Skeletal muscle satellite cell (primary cell): Measurements from ENCODE around the gene ADGRB3. TPM values are rescaled to one million over a fixed set of nuclear protein-coding genes. Genes with fewer than 3 reads are reported as not detected.
"Not testable (repeated sequence)": the region's sequence is repeated elsewhere in the genome, so short reads cannot be mapped to it uniquely, and the experiment has no call there.

ENCODE experiments used
- H3K27me3 ChIP-seq: 2 replicates; pipeline ENCODE4 v1.7.0; 2013; ENCODE audit warnings: low read length; ENCODE audit not compliant: control insufficient read depth, insufficient read depth
- H3K36me3 ChIP-seq: 2 replicates; pipeline ENCODE4 v1.7.0; 2013; ENCODE audit warnings: mild to moderate bottlenecking, control low read depth, low read length; ENCODE audit not compliant: insufficient read depth
- H3K4me1 ChIP-seq: 2 replicates; pipeline ENCODE4 v1.7.0; 2013; ENCODE audit warnings: low read length; ENCODE audit not compliant: control insufficient read depth, insufficient read depth
- H3K4me2 ChIP-seq: 2 replicates; pipeline ENCODE4 v1.7.0; 2013; ENCODE audit warnings: mild to moderate bottlenecking, low read length
- H3K4me3 ChIP-seq: 2 replicates; pipeline ENCODE4 v1.7.0; 2013; ENCODE audit warnings: low read length
- H3K9ac ChIP-seq: 2 replicates; pipeline ENCODE4 v1.7.0; 2013; ENCODE audit warnings: mild to moderate bottlenecking, low read depth, low read length, moderate library complexity
- H3K9me3 ChIP-seq: replicated peaks from 2 replicates; pipeline ENCODE4 v1.7.0; 2013; ENCODE audit warnings: mild to moderate bottlenecking, control low read depth, low read length
- small RNA-seq: library from RNA; depleted of rRNA; stranded (forward); fragments of <200 nt; gene quantifications from one replicate; pipeline ENCODE3, GENCODE V24; 2012

ADGRB3 gene

GRCh38 chr6:69422020-69422419, 786.9 kb downstream of the ADGRB3 start:
- no peak overlapping the region for H3K9ac ChIP-seq
- no peaks in the 10 kb centered on the region for H3K9me3 ChIP-seq
- H3K4me3 ChIP-seq, result no peak overlapping the region
- no peak overlapping the region for H3K4me2 ChIP-seq
- no peaks in the 10 kb centered on the region for H3K36me3 ChIP-seq
- H3K4me1 ChIP-seq, result no peaks in the 10 kb centered on the region
- H3K27me3 ChIP-seq, result no peaks in the 10 kb centered on the region

- Histone ChIP-seq H3K36me3 (no peaks in the 10 kb centered on the region), H3K27me3 (no peaks in the 10 kb centered on the region), H3K9ac (no peak overlapping the region), H3K4me2 (no peak overlapping the region), H3K4me1 (no peaks in the 10 kb centered on the region), H3K4me3 (no peak overlapping the region), H3K9me3 (no peaks in the 10 kb centered on the region)
Measured at GRCh38 chr6:69422475-69422874, 787.4 kb downstream of the ADGRB3 start.

GRCh38 chr6:69423785-69424184, 788.7 kb downstream of the ADGRB3 start:
- Histone ChIP-seq H3K27me3 (no peaks in the 10 kb centered on the region), H3K4me2 (no peak overlapping the region), H3K4me1 (no peaks in the 10 kb centered on the region), H3K9ac (no peak overlapping the region), H3K36me3 (no peaks in the 10 kb centered on the region), H3K4me3 (no peak overlapping the region), H3K9me3 (no peaks in the 10 kb centered on the region)

DNA sequence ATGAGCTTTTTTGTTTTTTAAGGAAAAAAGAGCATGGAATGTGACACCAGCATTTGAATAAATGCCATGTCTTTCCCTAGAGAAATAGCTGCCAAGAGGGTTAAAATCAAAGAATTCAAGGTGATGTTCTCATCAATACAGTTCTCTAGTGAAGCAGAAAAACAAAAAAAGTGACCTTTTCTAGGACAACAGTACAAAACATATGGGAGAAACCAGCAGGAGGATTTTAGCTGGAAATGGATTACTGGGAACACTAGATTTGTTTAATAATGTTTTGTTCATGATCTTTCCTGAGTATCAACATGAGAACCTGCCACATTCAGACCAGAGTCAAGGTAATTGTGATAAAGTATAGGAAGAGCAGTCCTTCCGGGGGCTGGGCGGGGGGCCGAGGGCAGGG, 789.5 kb downstream of the ADGRB3 start:
- Histone ChIP-seq H3K4me3 (no peak overlapping the region), H3K27me3 (no peaks in the 10 kb centered on the region), H3K4me2 (no peak overlapping the region)

DNA sequence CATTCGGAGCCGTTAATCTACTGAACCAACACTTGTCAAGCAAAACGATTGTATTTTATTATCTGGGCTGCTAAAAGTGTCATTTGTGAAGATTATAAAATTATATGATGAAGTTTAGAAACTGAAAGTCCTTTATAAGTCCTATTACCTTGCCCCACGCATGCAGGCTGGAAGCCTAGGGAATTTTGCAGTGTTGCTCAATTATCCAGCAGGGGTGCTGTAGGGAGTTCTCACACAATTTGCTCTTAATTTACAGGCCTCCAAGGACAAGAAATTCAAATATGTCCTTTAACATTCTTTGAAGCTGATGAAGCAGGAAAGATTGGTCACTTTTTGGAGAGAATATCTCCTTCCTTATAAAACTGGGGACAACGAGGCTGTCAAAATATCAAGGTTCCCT, 792.8 kb downstream of the ADGRB3 start:
- Histone ChIP-seq H3K27me3 (no peaks in the 10 kb centered on the region), H3K36me3 (no peaks in the 10 kb centered on the region), H3K4me3 (no peak overlapping the region), H3K9ac (no peak overlapping the region), H3K4me1 (no peaks in the 10 kb centered on the region), H3K4me2 (no peak overlapping the region), H3K9me3 (no peaks in the 10 kb centered on the region)

More for the DNA sequence above, 789.5 kb downstream of the ADGRB3 start:
- H3K9me3 ChIP-seq, result no peaks in the 10 kb centered on the region
- no peak overlapping the region for H3K9ac ChIP-seq
- no peaks in the 10 kb centered on the region for H3K36me3 ChIP-seq
- H3K4me1 ChIP-seq, result no peaks in the 10 kb centered on the region

GRCh38 chr6:69432168-69432567, 797.1 kb downstream of the ADGRB3 start:
- not testable (repeated sequence) for H3K4me1 ChIP-seq, H3K4me3 ChIP-seq, H3K4me2 ChIP-seq, H3K9me3 ChIP-seq, H3K9ac ChIP-seq, H3K27me3 ChIP-seq, H3K36me3 ChIP-seq

- H3K4me1 ChIP-seq, H3K27me3 ChIP-seq, H3K4me3 ChIP-seq, H3K9me3 ChIP-seq, H3K36me3 ChIP-seq, H3K9ac ChIP-seq, H3K4me2 ChIP-seq: not testable (repeated sequence)
Measured at GRCh38 chr6:69433116-69433515, 798.0 kb downstream of the ADGRB3 start.

DNA sequence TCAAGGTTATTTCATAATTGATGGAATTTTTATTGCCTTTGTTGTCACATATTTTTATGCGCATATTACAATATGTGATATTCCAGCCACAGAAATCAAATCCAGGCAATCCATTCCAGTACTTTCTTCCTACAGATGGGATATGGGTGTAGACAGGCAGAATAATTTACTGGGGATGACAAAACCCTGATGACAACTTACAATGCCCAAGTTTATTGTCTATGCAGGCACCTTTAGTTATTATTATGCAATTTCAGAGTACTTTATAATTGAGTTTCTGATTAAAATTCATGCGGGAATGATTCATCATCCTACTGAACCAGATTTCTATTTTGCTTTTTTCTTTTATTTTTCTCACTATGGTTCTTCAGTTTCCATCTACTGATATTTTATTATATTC, 803.0 kb downstream of the ADGRB3 start:
- no peak overlapping the region for H3K4me2 ChIP-seq
- no peak overlapping the region for H3K9ac ChIP-seq
- no peaks in the 10 kb centered on the region for H3K36me3 ChIP-seq

More for the DNA sequence above, 803.0 kb downstream of the ADGRB3 start:
- no peaks in the 10 kb centered on the region for H3K9me3 ChIP-seq
- H3K4me1 ChIP-seq, result no peaks in the 10 kb centered on the region
- no peaks in the 10 kb centered on the region for H3K27me3 ChIP-seq
- H3K4me3 ChIP-seq, result no peak overlapping the region

Small RNAs within 50 kb of the gene (small RNA-seq; reads per million reads assigned to genes)
- not detected for gene AL606923.1
